Measurements from ENCODE around the gene FBXL14.

The FBXL14 gene

GRCh38 chr12:1635301-1636095, 41.1 kb upstream of the FBXL14 start:
- no peak for TF ChIP-seq WT1 (tag by site-specific recombination; IDR thresholded peaks at IDR 0.05)
- no peak for TF ChIP-seq ZNF548 (tag by site-specific recombination; IDR thresholded peaks at IDR 0.05)
- no peak for TF ChIP-seq ZNF664 (tag by site-specific recombination; IDR thresholded peaks at IDR 0.05)
- no peak for TF ChIP-seq OSR2 (tag by site-specific recombination; IDR thresholded peaks at IDR 0.05)
- TF ChIP-seq ZNF146 (tag by site-specific recombination; IDR thresholded peaks at IDR 0.05): no peak
- TF ChIP-seq ZNF561 (tag by site-specific recombination; IDR thresholded peaks at IDR 0.05; ENCODE audit: borderline replicate concordance): no peak
- no peak for TF ChIP-seq ZNF514 (tag by site-specific recombination; IDR thresholded peaks at IDR 0.05)
- no peak for TF ChIP-seq ZNF140 (tag by site-specific recombination; IDR thresholded peaks at IDR 0.05)
- TF ChIP-seq ZNF239 (tag by site-specific recombination; IDR thresholded peaks at IDR 0.05): no peak
- TF ChIP-seq, protein P1, sequence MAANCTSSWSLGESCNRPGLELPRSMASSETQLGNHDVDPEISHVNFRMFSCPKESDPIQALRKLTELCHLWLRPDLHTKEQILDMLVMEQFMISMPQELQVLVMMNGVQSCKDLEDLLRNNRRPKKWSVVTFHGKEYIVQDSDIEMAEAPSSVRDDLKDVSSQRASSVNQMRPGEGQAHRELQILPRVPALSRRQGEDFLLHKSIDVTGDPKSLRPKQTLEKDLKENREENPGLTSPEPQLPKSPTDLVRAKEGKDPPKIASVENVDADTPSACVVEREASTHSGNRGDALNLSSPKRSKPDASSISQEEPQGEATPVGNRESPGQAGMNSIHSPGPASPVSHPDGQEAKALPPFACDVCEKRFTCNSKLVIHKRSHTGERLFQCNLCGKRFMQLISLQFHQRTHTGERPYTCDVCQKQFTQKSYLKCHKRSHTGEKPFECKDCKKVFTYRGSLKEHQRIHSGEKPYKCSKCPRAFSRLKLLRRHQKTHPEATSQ (tag by site-specific recombination; IDR thresholded peaks at IDR 0.05): no peak
- no peak for TF ChIP-seq ZNF404 (tag by site-specific recombination; IDR thresholded peaks at IDR 0.05)
- TF ChIP-seq ZNF174 (tag by site-specific recombination; IDR thresholded peaks at IDR 0.05): no peak
- no peak for TF ChIP-seq ZNF544 (tag by site-specific recombination; IDR thresholded peaks at IDR 0.05)
- TF ChIP-seq ZBTB21 (tag by site-specific recombination; IDR thresholded peaks at IDR 0.05): no peak
- no peak for TF ChIP-seq ZNF366 (tag by site-specific recombination; conservative IDR thresholded peaks at IDR 0.05)
- no peak for TF ChIP-seq ZNF112 (tag by site-specific recombination; IDR thresholded peaks at IDR 0.05)
- TF ChIP-seq SALL2 (tag by site-specific recombination; IDR thresholded peaks at IDR 0.05; ENCODE audit: borderline replicate concordance): no peak
- Histone ChIP-seq H3K4me3 (ENCODE audit: low read depth, low read length) (no peak overlapping the region), H3K27ac (ENCODE audit: extremely low read depth, low read depth, low read length) (no peak overlapping the region), H3K4me1 (ENCODE audit: control insufficient read depth, insufficient read depth, low read length) (no peaks in the 10 kb centered on the region), H3K9me3 (ENCODE audit: control insufficient read depth, insufficient read depth, low read depth, low read length) (no peaks in the 10 kb centered on the region), H3K36me3 (ENCODE audit: control insufficient read depth in 2 of 2, insufficient read depth in 1 of 2, low read length in 2 of 2) (peaks cover 0 to 22% of the 10 kb centered on the region in 2 experiments; a peak in 2 of 3 replicates)
- CTCF ChIA-PET: interaction anchor here (0.6 to 3.1 kb wide), 24 partner anchors 8 to 517 kb away, joined by 3 to 40 read pairs (median 4); no protein-coding TSS in a partner anchor
- POLR2A ChIA-PET: interaction anchor here (1.2 to 1.3 kb wide), 2 partner anchors 43 to 55 kb away, joined by 4 read pairs; partner anchors contain the start of gene ADIPOR2

GRCh38 chr12:1634590-1635191, 40.3 kb upstream of the FBXL14 start:
- ChIA-PET POLR2A (interaction anchor here (1.2 to 1.3 kb wide), 2 partner anchors 42 to 56 kb away, joined by 4 read pairs; partner anchors contain the start of gene ADIPOR2), CTCF (interaction anchor here (0.5 to 3.1 kb wide), 35 partner anchors 8 to 1060 kb away, joined by 3 to 40 read pairs (median 4); no protein-coding TSS in a partner anchor)
- no peak overlapping the region for H3K4me3 ChIP-seq (ENCODE audit: low read depth, low read length)

More at GRCh38 chr12:1634590-1635191, 40.3 kb upstream of the FBXL14 start:
- Histone ChIP-seq H3K36me3 (ENCODE audit: control insufficient read depth in 2 of 2, insufficient read depth in 1 of 2, low read length in 2 of 2) (peaks cover 0 to 16% of the 10 kb centered on the region in 2 experiments; a peak in 2 of 3 replicates), H3K27ac (ENCODE audit: extremely low read depth, low read depth, low read length) (no peak overlapping the region), H3K4me1 (ENCODE audit: control insufficient read depth, insufficient read depth, low read length) (no peaks in the 10 kb centered on the region; the same call in 1 of the 2 replicates), H3K9me3 (ENCODE audit: control insufficient read depth, insufficient read depth, low read depth, low read length) (no peaks in the 10 kb centered on the region)
- TF ChIP-seq ZSCAN30 (tag by site-specific recombination; IDR thresholded peaks at IDR 0.05): peak; percentile 34; the same call in 1 of the 2 replicates
- no peak for TF ChIP-seq KLF7 (tag by site-specific recombination; IDR thresholded peaks at IDR 0.05; ENCODE audit: borderline replicate concordance)
- TF ChIP-seq ZNF654 (tag by site-specific recombination; IDR thresholded peaks at IDR 0.05; ENCODE audit: low read depth): peak; percentile 77
- TF ChIP-seq, protein P2, sequence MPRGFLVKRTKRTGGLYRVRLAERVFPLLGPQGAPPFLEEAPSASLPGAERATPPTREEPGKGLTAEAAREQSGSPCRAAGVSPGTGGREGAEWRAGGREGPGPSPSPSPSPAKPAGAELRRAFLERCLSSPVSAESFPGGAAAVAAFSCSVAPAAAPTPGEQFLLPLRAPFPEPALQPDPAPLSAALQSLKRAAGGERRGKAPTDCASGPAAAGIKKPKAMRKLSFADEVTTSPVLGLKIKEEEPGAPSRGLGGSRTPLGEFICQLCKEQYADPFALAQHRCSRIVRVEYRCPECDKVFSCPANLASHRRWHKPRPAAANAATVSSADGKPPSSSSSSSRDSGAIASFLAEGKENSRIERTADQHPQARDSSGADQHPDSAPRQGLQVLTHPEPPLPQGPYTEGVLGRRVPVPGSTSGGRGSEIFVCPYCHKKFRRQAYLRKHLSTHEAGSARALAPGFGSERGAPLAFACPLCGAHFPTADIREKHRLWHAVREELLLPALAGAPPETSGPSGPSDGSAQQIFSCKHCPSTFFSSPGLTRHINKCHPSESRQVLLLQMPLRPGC (tag by site-specific recombination; IDR thresholded peaks at IDR 0.05): no peak
- TF ChIP-seq ZNF600 (tag by site-specific recombination; IDR thresholded peaks at IDR 0.05): peak; percentile 89
- peak; percentile 47; the same call in 1 of the 2 replicates for TF ChIP-seq ZNF768 (tag by site-specific recombination; IDR thresholded peaks at IDR 0.05)
- peak; percentile 52; the same call in 1 of the 2 replicates for TF ChIP-seq ZNF660 (tag by site-specific recombination; IDR thresholded peaks at IDR 0.05)
- TF ChIP-seq, protein P3, sequence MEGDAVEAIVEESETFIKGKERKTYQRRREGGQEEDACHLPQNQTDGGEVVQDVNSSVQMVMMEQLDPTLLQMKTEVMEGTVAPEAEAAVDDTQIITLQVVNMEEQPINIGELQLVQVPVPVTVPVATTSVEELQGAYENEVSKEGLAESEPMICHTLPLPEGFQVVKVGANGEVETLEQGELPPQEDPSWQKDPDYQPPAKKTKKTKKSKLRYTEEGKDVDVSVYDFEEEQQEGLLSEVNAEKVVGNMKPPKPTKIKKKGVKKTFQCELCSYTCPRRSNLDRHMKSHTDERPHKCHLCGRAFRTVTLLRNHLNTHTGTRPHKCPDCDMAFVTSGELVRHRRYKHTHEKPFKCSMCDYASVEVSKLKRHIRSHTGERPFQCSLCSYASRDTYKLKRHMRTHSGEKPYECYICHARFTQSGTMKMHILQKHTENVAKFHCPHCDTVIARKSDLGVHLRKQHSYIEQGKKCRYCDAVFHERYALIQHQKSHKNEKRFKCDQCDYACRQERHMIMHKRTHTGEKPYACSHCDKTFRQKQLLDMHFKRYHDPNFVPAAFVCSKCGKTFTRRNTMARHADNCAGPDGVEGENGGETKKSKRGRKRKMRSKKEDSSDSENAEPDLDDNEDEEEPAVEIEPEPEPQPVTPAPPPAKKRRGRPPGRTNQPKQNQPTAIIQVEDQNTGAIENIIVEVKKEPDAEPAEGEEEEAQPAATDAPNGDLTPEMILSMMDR (tag by site-specific recombination; IDR thresholded peaks at IDR 0.05): peak; percentile 56
